Measurements from ENCODE around the gene NCDN. TPM values are rescaled to one million over a fixed set of nuclear protein-coding genes. Genes with fewer than 3 reads are reported as not detected.

The NCDN gene
- total and polyA plus RNA-seq, 2 of the 8 experiments (the other 6 are each of a cell fraction or from before 2014, with no cell fraction given): 26.2 to 35.4 TPM

DNA sequence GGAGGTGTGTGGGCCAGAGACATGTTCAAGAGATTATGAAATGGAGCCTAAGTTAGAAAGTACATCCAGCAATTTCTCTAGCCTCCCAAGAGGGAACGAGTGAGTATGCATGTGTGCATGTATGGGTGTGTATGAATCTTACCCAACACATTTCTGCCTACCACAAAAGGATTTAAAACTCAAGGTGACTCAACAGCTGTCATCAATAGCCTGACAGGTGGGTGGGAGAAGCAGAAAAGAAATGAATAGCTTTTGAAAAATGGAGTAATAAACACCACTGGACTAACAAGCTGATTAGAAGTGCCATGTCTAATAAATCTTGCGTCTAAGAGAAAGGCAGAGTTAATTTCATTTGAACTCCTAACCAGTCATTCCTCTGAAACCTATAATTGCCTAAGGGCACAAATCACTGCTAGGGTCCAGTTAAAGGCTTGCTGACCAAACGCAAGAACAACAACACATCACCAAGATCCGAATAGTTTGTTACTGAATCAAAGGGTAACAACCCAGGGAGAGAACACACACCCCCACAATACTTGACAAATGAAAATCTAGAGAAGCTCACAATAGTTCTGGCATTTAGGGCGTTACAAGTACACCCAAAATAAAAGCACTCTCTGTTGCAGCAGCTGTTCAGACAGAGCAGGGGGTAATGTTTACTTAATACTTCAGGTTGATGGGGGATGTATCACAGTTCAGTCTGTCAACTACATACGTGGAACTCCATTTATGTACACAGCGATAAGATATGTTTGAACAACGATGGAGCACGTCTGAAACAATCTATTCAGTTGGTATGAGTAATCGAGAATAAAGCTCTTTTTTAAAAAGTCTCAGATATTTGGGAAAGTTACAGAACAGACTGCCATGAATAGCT, 1.8 kb upstream of the NCDN start:
- DNase-seq (ENCODE audit: low read depth in 1 of 2, low spot score in 2 of 2) (no peak), FAIRE-seq (no peak)
- H4K5ac ChIP-seq (ENCODE audit: insufficient read length, low read depth, low read length): peak overlapping the region; percentile 68
- peak overlapping the region; percentile 54 for H4K91ac ChIP-seq (replicated peaks; ENCODE audit: insufficient read length, low read length)
- H3K4ac ChIP-seq (replicated peaks; ENCODE audit: insufficient read length, low read depth, low read length): no peak overlapping the region
- peak overlapping the region; percentile 91 for H2AK5ac ChIP-seq (ENCODE audit: low read depth, low read length)
- peak overlapping the region; percentile 96 for H3K27ac ChIP-seq (ENCODE audit: low read depth, low read length)
- WGBS, 2 experiments (ENCODE audit: extremely low coverage in 1 of 2, insufficient coverage in 1 of 2, insufficient read length in 1 of 2, insufficient replicate concordance in 2 of 2, low coverage in 1 of 2, low lambda C conversion rate in 2 of 2, missing lambda C conversion rate in 1 of 2): 74% methylated on average over 10 of the region's 10 CpGs; no CpG with 5 or more reads in 1 of the 2 experiments
- H3K23me2 ChIP-seq (ENCODE audit: low read depth, low read length): peaks cover 5% of the 10 kb centered on the region; the same call in 1 of the 2 replicates
- H2BK5ac ChIP-seq (ENCODE audit: low read depth, low read length): peak overlapping the region; percentile 93
- H3K9ac ChIP-seq (replicated peaks in 1 of 4; ENCODE audit: extremely low read depth in 1 of 4, low read depth in 3 of 4, low read length in 3 of 4): peak overlapping the region in 1 of 4 experiments; percentile 2; a peak in 2 of 7 replicates
- peak overlapping the region; percentile 49 for H2BK120ac ChIP-seq (replicated peaks; ENCODE audit: low read depth, low read length)
- H2BK20ac ChIP-seq (ENCODE audit: low read length): no peak overlapping the region
- no peak overlapping the region for H3K14ac ChIP-seq (ENCODE audit: insufficient read length)
- H3K9me3 ChIP-seq (ENCODE audit: insufficient read depth in 2 of 2, low read depth in 1 of 2, low read length in 1 of 2): no peaks in the 10 kb centered on the region
- H4K20me1 ChIP-seq (replicated peaks in 1 of 2; ENCODE audit: control insufficient read depth in 1 of 2, insufficient read depth in 2 of 2, low read length in 2 of 2): peaks cover 0 to 5% of the 10 kb centered on the region in 2 experiments
- peak overlapping the region; percentile 72 to 91 (median 80); a peak in 7 of 8 replicates for H3K4me3 ChIP-seq (ENCODE audit: extremely low read depth in 1 of 4, insufficient read depth in 2 of 4, low read depth in 3 of 4, low read length in 4 of 4)
- no peak overlapping the region for H2BK15ac ChIP-seq (ENCODE audit: low read length)
- H3K56ac ChIP-seq (replicated peaks; ENCODE audit: insufficient read length, low read depth, low read length): peak overlapping the region; percentile 11
- no peaks in the 10 kb centered on the region; the same call in 1 of the 2 replicates for H3K79me1 ChIP-seq (ENCODE audit: low read depth, low read length)
- peaks cover 0 to 37% (median 9%) of the 10 kb centered on the region in 4 experiments; a peak in 4 of 8 replicates for H3K36me3 ChIP-seq (ENCODE audit: control insufficient read depth in 2 of 4, insufficient read depth in 4 of 4, low read length in 3 of 4)
- peaks cover 4 to 56% of the 10 kb centered on the region in 2 experiments; a peak in 3 of 4 replicates for H3K79me2 ChIP-seq (ENCODE audit: control insufficient read depth in 1 of 2, insufficient read depth in 2 of 2, low read length in 2 of 2)
- ChIA-PET POLR2A (ENCODE audit: partially characterized antibody) (interaction anchor here (0.6 to 2.8 kb wide), 10 partner anchors 9 to 369 kb away, joined by 3 to 22 read pairs (median 3); partner anchors contain the start of gene TFAP2E), CTCF (ENCODE audit: partially characterized antibody) (interaction anchor here (0.6 to 7.6 kb wide), 6 partner anchors 9 to 257 kb away, joined by 3 to 72 read pairs (median 4); partner anchors contain the start of gene TFAP2E)
- no peaks in the 10 kb centered on the region for H3K27me3 ChIP-seq (replicated peaks in 1 of 4; ENCODE audit: control insufficient read depth in 3 of 4, extremely low read depth in 1 of 4, insufficient read depth in 3 of 4, low read length in 3 of 4)
- peak overlapping the region; percentile 82 for H2BK12ac ChIP-seq (ENCODE audit: low read depth, low read length)
- no peak overlapping the region for H3K23ac ChIP-seq (ENCODE audit: insufficient read length)
- peak overlapping the region; percentile 85 to 92 for H3K4me2 ChIP-seq (ENCODE audit: insufficient read depth in 1 of 2, low read depth in 2 of 2, low read length in 2 of 2)
- H3K4me1 ChIP-seq (replicated peaks in 1 of 4; ENCODE audit: control insufficient read depth in 3 of 4, insufficient read depth in 4 of 4, low read length in 3 of 4): peaks cover 7 to 20% (median 16%) of the 10 kb centered on the region in 4 experiments; a peak in 6 of 7 replicates
- H2AFZ ChIP-seq (ENCODE audit: low read length): no peak overlapping the region
- peak overlapping the region; percentile 33 for H3K18ac ChIP-seq (ENCODE audit: extremely low read depth, low read length)
- no peak overlapping the region for H4K8ac ChIP-seq (ENCODE audit: extremely low read depth, insufficient read depth, low read length)
- TF ChIP-seq MAX (IDR thresholded peaks at IDR 0.05): no peak
- TF ChIP-seq, protein P1, sequence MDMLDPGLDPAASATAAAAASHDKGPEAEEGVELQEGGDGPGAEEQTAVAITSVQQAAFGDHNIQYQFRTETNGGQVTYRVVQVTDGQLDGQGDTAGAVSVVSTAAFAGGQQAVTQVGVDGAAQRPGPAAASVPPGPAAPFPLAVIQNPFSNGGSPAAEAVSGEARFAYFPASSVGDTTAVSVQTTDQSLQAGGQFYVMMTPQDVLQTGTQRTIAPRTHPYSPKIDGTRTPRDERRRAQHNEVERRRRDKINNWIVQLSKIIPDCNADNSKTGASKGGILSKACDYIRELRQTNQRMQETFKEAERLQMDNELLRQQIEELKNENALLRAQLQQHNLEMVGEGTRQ (IDR thresholded peaks at IDR 0.05; ENCODE audit: low read length): no peak
- no peak for TF ChIP-seq GABPA (IDR thresholded peaks at IDR 0.05; ENCODE audit: borderline replicate concordance, insufficient read depth, low read length)
- TF ChIP-seq PHF8 (conservative IDR thresholded peaks at IDR 0.05; ENCODE audit: low read depth, low read length): no peak
- TF ChIP-seq SUZ12 (IDR thresholded peaks at IDR 0.05; ENCODE audit: low read length): no peak
- TF ChIP-seq POLR2A (IDR thresholded peaks at IDR 0.05; ENCODE audit: control extremely low read depth in 1 of 2, low read depth in 2 of 2, low read length in 2 of 2): no peak
- TF ChIP-seq TAF1 (IDR thresholded peaks at IDR 0.05; ENCODE audit: low read depth, low read length): no peak
- TF ChIP-seq, protein P2, sequence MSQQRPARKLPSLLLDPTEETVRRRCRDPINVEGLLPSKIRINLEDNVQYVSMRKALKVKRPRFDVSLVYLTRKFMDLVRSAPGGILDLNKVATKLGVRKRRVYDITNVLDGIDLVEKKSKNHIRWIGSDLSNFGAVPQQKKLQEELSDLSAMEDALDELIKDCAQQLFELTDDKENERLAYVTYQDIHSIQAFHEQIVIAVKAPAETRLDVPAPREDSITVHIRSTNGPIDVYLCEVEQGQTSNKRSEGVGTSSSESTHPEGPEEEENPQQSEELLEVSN (IDR thresholded peaks at IDR 0.05): no peak
- TF ChIP-seq BACH1 (IDR thresholded peaks at IDR 0.05; ENCODE audit: low read length): no peak

Data from H1 (cell line).